CD4-positive, alpha-beta memory T cell (primary cell): ENCODE measurements around the gene INSIG1. TPM values are rescaled to one million over a fixed set of nuclear protein-coding genes. Genes with fewer than 3 reads are reported as not detected.

Source experiments
- CTCF ChIA-PET: fragments of 350-600 bp; sonication (Branson Sonifier 250); formaldehyde crosslinking; loops from one replicate; lab custom pipeline; 2021; ENCODE audit warnings: inconsistent platforms; ENCODE audit not compliant: partially characterized antibody; lab: Charles Lee
- POLR2A ChIA-PET: fragments of 350-600 bp; sonication (Branson Sonifier 250); formaldehyde crosslinking; loops from one replicate; lab custom pipeline; 2021; ENCODE audit not compliant: partially characterized antibody; lab: Charles Lee
- DNase-seq, 5 donors: peaks; one replicate each; pipeline versions ENCODE4 v3.0.0 to v3.0.0-alpha.2; 2020 to 2022; ENCODE audit warnings: mixed read lengths in 1 of 5
- H3K27ac ChIP-seq: one replicate; pipeline ENCODE4 v1.7.0; 2013; ENCODE audit warnings: low read depth, low read length
- H3K27me3 ChIP-seq: 2 replicates; pipeline ENCODE4 v1.7.0; 2013; ENCODE audit warnings: mild to moderate bottlenecking, low read length, moderate library complexity; ENCODE audit not compliant: insufficient read depth
- H3K36me3 ChIP-seq: 2 replicates; pipeline ENCODE4 v1.7.0; 2013; ENCODE audit warnings: mild to moderate bottlenecking, low read length, moderate library complexity; ENCODE audit not compliant: insufficient read depth
- H3K4me1 ChIP-seq: 2 replicates; pipeline ENCODE4 v1.7.0; 2013; ENCODE audit warnings: mild to moderate bottlenecking, low read length, moderate library complexity; ENCODE audit not compliant: insufficient read depth
- H3K4me3 ChIP-seq, 2 donors: one replicate each; pipeline ENCODE4 v1.7.0; 2013; ENCODE audit warnings: low read length in 2 of 2, mild to moderate bottlenecking in 1 of 2
- H3K9me3 ChIP-seq, 2 donors: one replicate each; pipeline ENCODE4 v1.7.0; 2013; ENCODE audit warnings: low read length in 2 of 2, control low read depth in 1 of 2; ENCODE audit not compliant: control insufficient read depth in 1 of 2
- H3K27ac Mint-ChIP-seq, 7 donors: one replicate each; pipeline ENCODE4 v1.8.0; 2020 to 2021; ENCODE audit warnings: mixed read lengths in 7 of 7, mild to moderate bottlenecking in 6 of 7, inconsistent platforms in 3 of 7, moderate library complexity in 3 of 7
- H3K27me3 Mint-ChIP-seq, 2 donors: one replicate each; pipeline ENCODE4 v1.8.0; 2020 to 2021; ENCODE audit warnings: mixed read lengths in 2 of 2
- H3K36me3 Mint-ChIP-seq, 2 donors: one replicate each; pipeline ENCODE4 v1.8.0; 2020 to 2021; ENCODE audit warnings: mixed read lengths in 2 of 2, inconsistent platforms in 1 of 2, mild to moderate bottlenecking in 1 of 2
- H3K4me1 Mint-ChIP-seq, 4 donors: one replicate each; pipeline ENCODE4 v1.8.0; 2020 to 2021; ENCODE audit warnings: mixed read lengths in 4 of 4, mild to moderate bottlenecking in 1 of 4
- H3K4me3 Mint-ChIP-seq, 8 donors: one replicate each; pipeline ENCODE4 v1.8.0; 2020 to 2021; ENCODE audit warnings: mixed read lengths in 8 of 8, mild to moderate bottlenecking in 7 of 8, moderate library complexity in 6 of 8, inconsistent platforms in 3 of 8
- H3K9me3 Mint-ChIP-seq, 8 donors: one replicate each; pipeline ENCODE4 v1.8.0; 2020 to 2021; ENCODE audit warnings: mixed read lengths in 8 of 8, mild to moderate bottlenecking in 5 of 8, inconsistent platforms in 3 of 8, moderate library complexity in 1 of 8
- intact Hi-C: fragments of 100-400 bp; cut with micrococcal nuclease; formaldehyde crosslinking; loops from one replicate; pipeline ENCODE4 v1.15.1; 2023
- polyA plus RNA-seq, 2 donors: library from polyadenylated mRNA; unstranded; fragments of 300-500 nt; fragmentation: Illumina TruSeq; gene quantifications; one replicate each; pipeline ENCODE4 v1.2.3, GENCODE V29; 2021
- total RNA-seq, 2 experiments: library from RNA; stranded (reverse); gene quantifications; one replicate each; pipeline ENCODE4 v1.2.3, GENCODE V29; 2021

Gene INSIG1
- total and polyA plus RNA-seq, 4 experiments from 2014 or later, result 28.1 to 43.0 (median 41.7) TPM

DNA sequence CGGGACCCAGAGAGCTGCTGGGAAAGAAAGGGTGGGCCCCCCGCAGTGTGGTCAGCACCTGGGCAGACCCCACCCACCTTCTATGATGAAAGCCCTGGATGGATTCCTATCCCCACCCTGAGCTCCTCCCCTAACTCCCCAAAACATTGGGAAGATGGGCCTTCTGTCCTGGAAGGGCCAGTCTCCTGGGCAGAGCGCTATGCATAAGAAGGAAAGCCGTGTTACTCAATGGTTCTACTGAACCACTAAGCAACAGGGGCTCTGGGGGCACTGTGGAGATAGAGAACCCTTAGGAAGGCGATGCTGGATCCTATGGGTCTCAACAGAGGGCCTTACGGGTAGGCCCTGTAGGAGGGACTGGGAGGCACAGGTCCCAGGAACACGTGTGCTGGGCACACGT, 30.7 kb upstream of the INSIG1 start:
- Mint-ChIP-seq H3K36me3 (no peaks in the 10 kb centered on the region), H3K27ac (peak overlapping the region in 1 of 7 donors; percentile 34), H3K27me3 (peaks cover 4 to 7% of the 10 kb centered on the region in 2 donors), H3K9me3 (no peaks in the 10 kb centered on the region), H3K4me1 (peaks cover 0 to 4% (median 2%) of the 10 kb centered on the region in 4 donors), H3K4me3 (no peak overlapping the region)
- ChIA-PET CTCF (no interaction called here), POLR2A (interaction anchor here (0.9 kb wide), 1 partner anchor 32 kb away, joined by 3 read pairs; no protein-coding TSS in a partner anchor)
- no peak for DNase-seq
- H3K27me3 ChIP-seq, result no peaks in the 10 kb centered on the region
- H3K36me3 ChIP-seq, result no peaks in the 10 kb centered on the region
- H3K4me3 ChIP-seq, result no peak overlapping the region
- intact Hi-C loops, result no loop called here
- H3K9me3 ChIP-seq, result no peaks in the 10 kb centered on the region
- no peaks in the 10 kb centered on the region for H3K4me1 ChIP-seq
- no peak overlapping the region for H3K27ac ChIP-seq

- no peak for DNase-seq
- no peak overlapping the region for H3K4me3 ChIP-seq
- H3K27me3 ChIP-seq, result no peaks in the 10 kb centered on the region
- ChIA-PET POLR2A (no interaction called here), CTCF (no interaction called here)
- no peaks in the 10 kb centered on the region for H3K9me3 ChIP-seq
- H3K4me3 Mint-ChIP-seq, result no peak overlapping the region
- peaks cover 0 to 4% (median 2%) of the 10 kb centered on the region in 4 donors for H3K4me1 Mint-ChIP-seq
- no peaks in the 10 kb centered on the region for H3K9me3 Mint-ChIP-seq
- H3K4me1 ChIP-seq, result no peaks in the 10 kb centered on the region
- no peak overlapping the region for H3K27ac ChIP-seq
- intact Hi-C loops, result no loop called here
- no peak overlapping the region for H3K27ac Mint-ChIP-seq
- H3K36me3 ChIP-seq, result no peaks in the 10 kb centered on the region
- peaks cover 2 to 7% of the 10 kb centered on the region in 2 donors for H3K27me3 Mint-ChIP-seq
- no peaks in the 10 kb centered on the region for H3K36me3 Mint-ChIP-seq
Measured at GRCh38 chr7:155267436-155267835, 30.2 kb upstream of the INSIG1 start.

DNA sequence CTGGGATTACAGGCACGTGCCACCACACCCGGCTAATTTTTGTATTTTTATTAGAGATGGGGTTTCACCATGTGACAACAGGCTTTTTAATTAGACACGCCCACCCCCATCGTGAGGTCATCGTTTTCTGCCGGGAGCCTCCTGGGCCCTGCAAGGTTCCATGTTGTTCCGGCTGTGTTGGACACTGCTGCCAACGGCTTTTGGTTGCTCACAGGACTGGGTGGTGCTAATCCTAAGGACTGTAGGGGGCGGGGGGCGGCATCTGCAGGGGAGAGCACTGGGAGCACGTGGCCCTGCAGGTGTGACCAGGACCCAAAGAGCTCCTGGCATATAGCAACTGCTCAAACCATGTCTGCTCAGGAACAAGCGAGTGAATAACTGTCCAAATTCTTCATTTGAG, 29.5 kb upstream of the INSIG1 start:
- ChIA-PET POLR2A (no interaction called here), CTCF (no interaction called here)
- intact Hi-C loops, result no loop called here
- DNase-seq, result no peak
- H3K27ac Mint-ChIP-seq, result no peak overlapping the region
- no peaks in the 10 kb centered on the region for H3K4me1 ChIP-seq
- no peaks in the 10 kb centered on the region for H3K9me3 Mint-ChIP-seq
- no peak overlapping the region for H3K27ac ChIP-seq
- H3K4me3 ChIP-seq, result no peak overlapping the region
- H3K36me3 Mint-ChIP-seq, result no peaks in the 10 kb centered on the region
- H3K27me3 Mint-ChIP-seq, result peaks cover 4 to 10% of the 10 kb centered on the region in 2 donors
- no peak overlapping the region for H3K4me3 Mint-ChIP-seq
- H3K9me3 ChIP-seq, result no peaks in the 10 kb centered on the region
- peaks cover 0 to 4% (median 2%) of the 10 kb centered on the region in 4 donors for H3K4me1 Mint-ChIP-seq
- H3K27me3 ChIP-seq, result no peaks in the 10 kb centered on the region
- no peaks in the 10 kb centered on the region for H3K36me3 ChIP-seq

GRCh38 chr7:155268921-155269650, 28.6 kb upstream of the INSIG1 start:
- no peak overlapping the region for H3K4me3 ChIP-seq
- no peaks in the 10 kb centered on the region for H3K36me3 ChIP-seq
- CTCF ChIA-PET, result interaction anchor here (1.0 kb wide), 1 partner anchor 37 kb away, joined by 3 read pairs; no protein-coding TSS in a partner anchor
- Mint-ChIP-seq H3K9me3 (no peaks in the 10 kb centered on the region), H3K27ac (peak overlapping the region in 1 of 7 donors; percentile 32), H3K4me3 (no peak overlapping the region), H3K4me1 (peaks cover 0 to 4% (median 2%) of the 10 kb centered on the region in 4 donors), H3K36me3 (no peaks in the 10 kb centered on the region), H3K27me3 (peaks cover 4 to 14% of the 10 kb centered on the region in 2 donors)
- H3K27me3 ChIP-seq, result no peaks in the 10 kb centered on the region
- intact Hi-C loops, result no loop called here
- H3K27ac ChIP-seq, result no peak overlapping the region
- POLR2A ChIA-PET, result no interaction called here
- H3K4me1 ChIP-seq, result no peaks in the 10 kb centered on the region
- no peak for DNase-seq
- H3K9me3 ChIP-seq, result no peaks in the 10 kb centered on the region

DNA sequence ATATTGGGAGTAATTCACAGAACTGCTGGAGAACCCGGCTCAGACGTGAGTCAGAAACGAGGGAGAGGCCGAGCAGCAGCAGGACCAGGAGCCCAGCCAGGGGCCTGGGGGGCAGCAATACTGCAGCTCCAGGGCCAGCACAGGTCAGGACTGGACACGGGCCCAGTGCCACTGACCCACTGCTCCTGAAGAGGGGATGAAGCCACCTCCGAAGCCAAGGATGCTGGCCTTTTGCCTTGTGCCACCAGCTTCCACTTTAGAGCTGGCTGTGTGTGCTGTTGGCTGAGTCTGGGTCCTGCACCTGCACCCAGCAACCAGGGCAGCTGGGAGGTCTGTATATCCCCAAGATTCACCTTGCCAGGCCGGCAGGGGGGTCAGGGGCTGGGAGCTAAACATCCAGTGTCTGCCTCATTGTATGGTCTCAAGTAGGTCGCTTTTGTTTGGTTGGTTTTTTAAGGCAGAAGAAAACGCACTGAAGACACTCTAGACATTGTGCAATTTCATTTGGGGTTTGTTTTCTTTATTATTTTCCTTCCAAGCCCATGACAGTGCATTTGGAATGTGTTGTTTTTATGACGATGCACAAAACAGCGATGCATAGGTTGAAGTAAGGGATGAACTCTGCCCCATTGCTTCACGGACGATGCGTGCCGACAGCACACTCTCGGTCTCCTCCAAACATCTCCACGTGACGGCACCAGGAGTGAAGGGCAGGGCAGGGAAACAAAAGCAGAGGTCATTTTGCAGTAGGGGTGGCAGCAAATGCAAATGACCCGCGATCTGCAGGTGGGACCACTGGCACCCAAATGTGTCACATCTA, 27.7 kb upstream of the INSIG1 start:
- Mint-ChIP-seq H3K27me3 (peaks cover 5 to 14% of the 10 kb centered on the region in 2 donors), H3K4me1 (peaks cover 0 to 4% (median 2%) of the 10 kb centered on the region in 4 donors), H3K4me3 (no peak overlapping the region), H3K27ac (peak overlapping the region in 1 of 7 donors; percentile 1), H3K9me3 (no peaks in the 10 kb centered on the region), H3K36me3 (no peaks in the 10 kb centered on the region)
- intact Hi-C loops, result no loop called here
- Histone ChIP-seq H3K27ac (no peak overlapping the region), H3K9me3 (no peaks in the 10 kb centered on the region), H3K27me3 (no peaks in the 10 kb centered on the region), H3K4me1 (no peaks in the 10 kb centered on the region), H3K4me3 (no peak overlapping the region), H3K36me3 (no peaks in the 10 kb centered on the region)
- DNase-seq, result no peak
- POLR2A ChIA-PET, result no interaction called here
- CTCF ChIA-PET, result interaction anchor here (1.0 kb wide), 1 partner anchor 36 kb away, joined by 3 read pairs; no protein-coding TSS in a partner anchor

GRCh38 chr7:155270861-155271260, 26.8 kb upstream of the INSIG1 start:
- no peaks in the 10 kb centered on the region for H3K36me3 Mint-ChIP-seq
- H3K9me3 ChIP-seq, result no peaks in the 10 kb centered on the region
- no peak overlapping the region for H3K4me3 ChIP-seq
- no peaks in the 10 kb centered on the region for H3K27me3 ChIP-seq
- no peaks in the 10 kb centered on the region for H3K9me3 Mint-ChIP-seq
- CTCF ChIA-PET, result no interaction called here
- H3K4me1 Mint-ChIP-seq, result peaks cover 0 to 4% (median 2%) of the 10 kb centered on the region in 4 donors
- POLR2A ChIA-PET, result no interaction called here
- no peaks in the 10 kb centered on the region for H3K4me1 ChIP-seq
- H3K4me3 Mint-ChIP-seq, result no peak overlapping the region
- intact Hi-C loops, result no loop called here
- no peak overlapping the region for H3K27ac Mint-ChIP-seq
- no peak for DNase-seq
- peaks cover 8 to 14% of the 10 kb centered on the region in 2 donors for H3K27me3 Mint-ChIP-seq
- no peak overlapping the region for H3K27ac ChIP-seq
- H3K36me3 ChIP-seq, result no peaks in the 10 kb centered on the region
